ENCODE measurements around the gene TBC1D2. TPM values are rescaled to one million over a fixed set of nuclear protein-coding genes. Genes with fewer than 3 reads are reported as not detected.

Gene TBC1D2
- total and polyA plus RNA-seq, 2 experiments from 2014 or later: 3.7 to 6.8 TPM

- TF ChIP-seq POLR2AphosphoS5 (IDR thresholded peaks at IDR 0.05; ENCODE audit: low read depth): no peak
- no peak for TF ChIP-seq ZNF114 (CRISPR knock-in tag; IDR thresholded peaks at IDR 0.05)
- no peak for TF ChIP-seq ETS1 (IDR thresholded peaks at IDR 0.05)
- no peak for TF ChIP-seq REST (IDR thresholded peaks at IDR 0.05; ENCODE audit: unreplicated experiment)
- TF ChIP-seq CTCF (conservative IDR thresholded peaks at IDR 0.05; ENCODE audit: low read depth in 2 of 2): no peak
- TF ChIP-seq EZH2phosphoT487 (IDR thresholded peaks at IDR 0.05; ENCODE audit: unreplicated experiment): no peak
- TF ChIP-seq NANOG (IDR thresholded peaks at IDR 0.05; ENCODE audit: borderline replicate concordance): no peak
- TF ChIP-seq EZH2 (IDR thresholded peaks at IDR 0.05; ENCODE audit: low read depth, unreplicated experiment): no peak
- TF ChIP-seq STAT1 (IDR thresholded peaks at IDR 0.05; ENCODE audit: unreplicated experiment): no peak
- TF ChIP-seq CREB1 (CRISPR knock-in tag; IDR thresholded peaks at IDR 0.05; ENCODE audit: low read depth): no peak
- no peak for TF ChIP-seq JUNB (IDR thresholded peaks at IDR 0.05; ENCODE audit: unreplicated experiment)
- no peak for TF ChIP-seq ZNF462 (CRISPR knock-in tag; IDR thresholded peaks at IDR 0.05)
- Mint-ChIP-seq H3K4me3 (no peak overlapping the region), H3K27ac (no peak overlapping the region), H3K9me3 (no peaks in the 10 kb centered on the region), H3K36me3 (ENCODE audit: low read depth) (no peaks in the 10 kb centered on the region), H3K27me3 (ENCODE audit: insufficient read depth, low read depth, poor library complexity) (peaks cover 3% of the 10 kb centered on the region), H3K4me1 (peaks cover 3% of the 10 kb centered on the region; the same call in 1 of the 3 replicates)
- no peak overlapping the region for H3K4me2 ChIP-seq
- no peak overlapping the region for H3K4me3 ChIP-seq
- ATAC-seq: no peak
- no peak overlapping the region for H2AFZ ChIP-seq
- H3K79me2 ChIP-seq (replicated peaks; ENCODE audit: insufficient read depth): no peaks in the 10 kb centered on the region
- no peak overlapping the region for H3K27ac ChIP-seq (ENCODE audit: low read depth)
- no peaks in the 10 kb centered on the region for H3K36me3 ChIP-seq (ENCODE audit: insufficient read depth)
- no peaks in the 10 kb centered on the region for H3K4me1 ChIP-seq (ENCODE audit: insufficient read depth)
- no peaks in the 10 kb centered on the region for H3F3A ChIP-seq (replicated peaks; ENCODE audit: low read depth)
- no peak for DNase-seq (ENCODE audit: low spot score)
- no peaks in the 10 kb centered on the region for H3K27me3 ChIP-seq (ENCODE audit: insufficient read depth)
- 0 out of 2 replicates have a peak, but pooled peaks cover 4% of the 10 kb centered on the region for H3K9me2 ChIP-seq (ENCODE audit: insufficient read depth)
- H4K20me1 ChIP-seq (replicated peaks; ENCODE audit: insufficient read depth): no peaks in the 10 kb centered on the region
Observed at GRCh38 chr9:98281281-98281680, 25.8 kb upstream of the TBC1D2 start.
